Measurements from ENCODE around the gene SUSD5.

Gene SUSD5

GRCh38 chr3:33218446-33219174 is at the start of gene SUSD5:
SUSD5 (minus strand) TSS chr3:33218810; CDS start chr3:33218797, 13 bp downstream.
- in situ Hi-C loops (cut with MboI; ENCODE audit: low sequenced_read_pairs, unreplicated experiment) = no loop called here
- peak; percentile 36 for DNase-seq (ENCODE audit: low spot score)
- TF ChIP-seq CTCF (IDR thresholded peaks at IDR 0.05; ENCODE audit: borderline replicate concordance, control extremely low read depth, extremely low read depth, insufficient read depth, missing control alignments) = no peak

GRCh38 chr3:33260104-33260503 is 41.5 kb upstream of the SUSD5 start:
- no peak for DNase-seq (ENCODE audit: low spot score)
- no peak for TF ChIP-seq CTCF (IDR thresholded peaks at IDR 0.05; ENCODE audit: borderline replicate concordance, control extremely low read depth, extremely low read depth, insufficient read depth, missing control alignments)
- in situ Hi-C loops (cut with MboI; ENCODE audit: low sequenced_read_pairs, unreplicated experiment) = no loop called here

- no peak for TF ChIP-seq CTCF (IDR thresholded peaks at IDR 0.05; ENCODE audit: borderline replicate concordance, control extremely low read depth, extremely low read depth, insufficient read depth, missing control alignments)
- no peak for DNase-seq (ENCODE audit: low spot score)
- in situ Hi-C loops (cut with MboI; ENCODE audit: low sequenced_read_pairs, unreplicated experiment) = no loop called here
These were observed 37.6 kb upstream of the SUSD5 start for GRCh38 chr3:33256249-33256648.

- in situ Hi-C loops (cut with MboI; ENCODE audit: low sequenced_read_pairs, unreplicated experiment) = no loop called here
- no peak for TF ChIP-seq CTCF (IDR thresholded peaks at IDR 0.05; ENCODE audit: borderline replicate concordance, control extremely low read depth, extremely low read depth, insufficient read depth, missing control alignments)
- DNase-seq (ENCODE audit: low spot score) = no peak
These were observed 32.1 kb upstream of the SUSD5 start for GRCh38 chr3:33250712-33251111.

GRCh38 chr3:33246786-33247185 is 28.2 kb upstream of the SUSD5 start:
- DNase-seq (ENCODE audit: low spot score) = no peak
- TF ChIP-seq CTCF (IDR thresholded peaks at IDR 0.05; ENCODE audit: borderline replicate concordance, control extremely low read depth, extremely low read depth, insufficient read depth, missing control alignments) = no peak
- in situ Hi-C loops (cut with MboI; ENCODE audit: low sequenced_read_pairs, unreplicated experiment) = no loop called here

- no peak for TF ChIP-seq CTCF (IDR thresholded peaks at IDR 0.05; ENCODE audit: borderline replicate concordance, control extremely low read depth, extremely low read depth, insufficient read depth, missing control alignments)
- in situ Hi-C loops (cut with MboI; ENCODE audit: low sequenced_read_pairs, unreplicated experiment) = no loop called here
- no peak for DNase-seq (ENCODE audit: low spot score)
These were observed 21.7 kb upstream of the SUSD5 start for GRCh38 chr3:33240261-33240660.
